Measurements from ENCODE around the gene APBB2. TPM values are rescaled to one million over a fixed set of nuclear protein-coding genes. Genes with fewer than 3 reads are reported as not detected.
A peak's percentile ranks its signal among the peaks of the same experiment; 100 is the strongest.
"Not testable (repeated sequence)": the region's sequence is repeated elsewhere in the genome, so short reads cannot be mapped to it uniquely, and the experiment has no call there.

Gene APBB2
- total and polyA plus RNA-seq, 10 of the 15 experiments (the other 5 are each of a cell fraction or from before 2014, with no cell fraction given), result 2.7 to 24.6 (median 19.0) TPM

- H3K4me3 ChIP-seq, result no peak overlapping the region
- no peaks in the 10 kb centered on the region for H3K27me3 ChIP-seq (replicated peaks in 1 of 2; ENCODE audit: control insufficient read depth in 2 of 2, insufficient read depth in 2 of 2, low read length in 1 of 2)
- H3K79me2 ChIP-seq (ENCODE audit: control insufficient read depth, insufficient read depth, low read length), result peaks cover 22% of the 10 kb centered on the region
- FAIRE-seq, result no peak
- DNase-seq (ENCODE audit: low read depth, low spot score), result no peak
- H3K4me1 ChIP-seq (ENCODE audit: control insufficient read depth, insufficient read depth, low read length), result peaks cover 22% of the 10 kb centered on the region
- no peak overlapping the region for H3K27ac ChIP-seq (ENCODE audit: control insufficient read depth, insufficient read depth)
- in situ Hi-C loops (cut with MboI), result no loop called here
- ChIA-PET POLR2A (interaction anchor here (1.2 kb wide), 1 partner anchor 9 kb away, joined by 3 read pairs; no protein-coding TSS in a partner anchor), SMC1A (ENCODE audit: uncharacterized antibody, unreplicated experiment) (interaction anchor here (1.3 kb wide), 1 partner anchor 48 kb away, joined by 4 read pairs; no protein-coding TSS in a partner anchor), CTCF (interaction anchor here (1.9 kb wide), 1 partner anchor 23 kb away, joined by 8 read pairs; no protein-coding TSS in a partner anchor), RAD21 (ENCODE audit: unreplicated experiment) (interaction anchor here (1.1 kb wide), 1 partner anchor 57 kb away, joined by 3 read pairs; no protein-coding TSS in a partner anchor)
- no peaks in the 10 kb centered on the region for H3K36me3 ChIP-seq (ENCODE audit: control insufficient read depth in 2 of 2, insufficient read depth in 2 of 2, low read length in 1 of 2)
- H4K20me1 ChIP-seq (ENCODE audit: control insufficient read depth, insufficient read depth), result no peaks in the 10 kb centered on the region
- no peak for TF ChIP-seq KLF5 (IDR thresholded peaks at IDR 0.05; ENCODE audit: partially characterized antibody)
- no peak for TF ChIP-seq FOS (IDR thresholded peaks at IDR 0.05; ENCODE audit: borderline replicate concordance, extremely low read depth, insufficient read length)
- no peak for TF ChIP-seq RFX5 (IDR thresholded peaks at IDR 0.05; ENCODE audit: low read depth, low read length)
- WGBS (ENCODE audit: insufficient coverage, insufficient replicate concordance, low lambda C conversion rate, missing lambda C conversion rate), result 53% methylated on average over 4 of the region's 4 CpGs
- H3K9me3 ChIP-seq (replicated peaks; ENCODE audit: control insufficient read depth, insufficient read depth, low read length), result peaks cover 2% of the 10 kb centered on the region
- BruUV-seq (replicated peaks), result no TSS peak
- H3K9ac ChIP-seq (ENCODE audit: control insufficient read depth, insufficient read depth, low read length), result no peak overlapping the region
- intact Hi-C loops (cut with micrococcal nuclease; ENCODE audit: unreplicated experiment), result loop anchor here (5.0 kb wide), 1 partner anchor 64 kb away; the partner anchor contains the start of gene APBB2
- no peak overlapping the region for H2AFZ ChIP-seq (ENCODE audit: control insufficient read depth, low read depth, low read length)
- H3K4me2 ChIP-seq (ENCODE audit: control insufficient read depth, insufficient read depth), result 0 out of 2 replicates have a peak overlapping the region, but pooled peaks have one; percentile 34
- peak; percentile 37; the same call in 1 of the 3 replicates for ATAC-seq
These were observed 66.0 kb downstream of the APBB2 start for GRCh38 chr4:41148292-41148691.

GRCh38 chr4:41147570-41147969, 66.8 kb downstream of the APBB2 start:
- Histone ChIP-seq H3K79me2 (ENCODE audit: control insufficient read depth, insufficient read depth, low read length) (peaks cover 22% of the 10 kb centered on the region), H3K4me1 (ENCODE audit: control insufficient read depth, insufficient read depth, low read length) (peaks cover 22% of the 10 kb centered on the region)
- DNase-seq (ENCODE audit: low read depth, low spot score); H3K9ac ChIP-seq (ENCODE audit: control insufficient read depth, insufficient read depth, low read length); H3K36me3 ChIP-seq (ENCODE audit: control insufficient read depth in 2 of 2, insufficient read depth in 2 of 2, low read length in 1 of 2); H3K27me3 ChIP-seq (replicated peaks in 1 of 2; ENCODE audit: control insufficient read depth in 2 of 2, insufficient read depth in 2 of 2, low read length in 1 of 2); H2AFZ ChIP-seq (ENCODE audit: control insufficient read depth, low read depth, low read length); BruUV-seq (replicated peaks); H4K20me1 ChIP-seq (ENCODE audit: control insufficient read depth, insufficient read depth); FAIRE-seq; H3K27ac ChIP-seq (ENCODE audit: control insufficient read depth, insufficient read depth); H3K4me2 ChIP-seq (ENCODE audit: control insufficient read depth, insufficient read depth); ATAC-seq; H3K4me3 ChIP-seq; H3K9me3 ChIP-seq (replicated peaks; ENCODE audit: control insufficient read depth, insufficient read depth, low read length); in situ Hi-C loops (cut with MboI): not testable (repeated sequence)
- SMC1A ChIA-PET (ENCODE audit: uncharacterized antibody, unreplicated experiment), result interaction anchor here (0.9 to 1.5 kb wide), 4 partner anchors 9 to 48 kb away, joined by 3 to 6 read pairs (median 4); no protein-coding TSS in a partner anchor
- 54% methylated on average over 3 of the region's 3 CpGs for WGBS (ENCODE audit: insufficient coverage, insufficient replicate concordance, low lambda C conversion rate, missing lambda C conversion rate)
- RAD21 ChIA-PET (ENCODE audit: unreplicated experiment), result interaction anchor here (1.5 to 1.6 kb wide), 2 partner anchors 9 to 40 kb away, joined by 5 to 6 read pairs; no protein-coding TSS in a partner anchor
- intact Hi-C loops (cut with micrococcal nuclease; ENCODE audit: unreplicated experiment), result loop anchor here (5.0 kb wide), 1 partner anchor 65 kb away; the partner anchor contains the start of gene APBB2
- POLR2A ChIA-PET, result interaction anchor here (0.6 to 0.7 kb wide), 3 partner anchors 41 to 385 kb away, joined by 3 to 10 read pairs (median 4); no protein-coding TSS in a partner anchor
- CTCF ChIA-PET, result interaction anchor here (0.6 to 1.9 kb wide), 2 partner anchors 18 to 24 kb away, joined by 3 to 8 read pairs; no protein-coding TSS in a partner anchor
